GM12801 (cell line): Measurements from ENCODE around the gene LPP.

Source experiments
- CTCF ChIP-seq: IDR thresholded peaks from one replicate; pipeline ENCODE4 v1.5.1; 2011; ENCODE audit warnings: control low read depth; ENCODE audit not compliant: insufficient read length; ENCODE audit errors: extremely low read depth

LPP gene

GRCh38 chr3:188407158-188407880, 253.4 kb downstream of the LPP start:
- TF ChIP-seq CTCF: no peak

- no peak for TF ChIP-seq CTCF
Observed at GRCh38 chr3:188408831-188409230, 254.9 kb downstream of the LPP start.

- TF ChIP-seq CTCF: no peak
Observed at GRCh38 chr3:188411750-188412149, 257.8 kb downstream of the LPP start.

GRCh38 chr3:188415196-188415595, 261.2 kb downstream of the LPP start:
- no peak for TF ChIP-seq CTCF

GRCh38 chr3:188416041-188416440, 262.1 kb downstream of the LPP start:
- no peak for TF ChIP-seq CTCF

GRCh38 chr3:188417271-188417696, 263.3 kb downstream of the LPP start:
- no peak for TF ChIP-seq CTCF

- no peak for TF ChIP-seq CTCF
Observed at GRCh38 chr3:188417766-188418165, 263.8 kb downstream of the LPP start.
